ENCODE measurements around the gene BRINP3.

DNA sequence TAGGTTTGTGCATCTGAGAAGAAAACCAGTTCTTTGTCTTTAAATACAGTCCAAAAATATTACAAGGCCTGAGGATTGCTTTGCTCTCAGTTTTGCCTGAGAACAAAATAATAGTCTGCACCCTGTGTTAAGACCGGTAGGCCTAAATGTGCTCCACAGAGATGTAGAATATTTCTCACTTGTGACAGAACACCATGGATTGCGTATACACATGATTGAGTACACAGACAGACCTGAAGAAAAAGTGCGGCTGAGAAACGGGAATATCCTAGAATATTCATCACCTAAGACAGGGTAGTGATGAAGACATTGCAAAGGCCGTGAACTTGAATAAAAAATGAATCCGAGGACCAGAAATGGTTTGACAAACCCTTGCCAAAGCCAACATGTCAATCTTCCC is 155.4 kb downstream of the BRINP3 start:
- TF ChIP-seq CTCF (IDR thresholded peaks at IDR 0.05) (no peak), POLR2A (IDR thresholded peaks at IDR 0.05; ENCODE audit: low read depth) (no peak), POLR2AphosphoS5 (IDR thresholded peaks at IDR 0.05) (no peak), EP300 (IDR thresholded peaks at IDR 0.05) (no peak)

All from esophagus muscularis mucosa (tissue), 4 donors.